Measurements from ENCODE around the gene TRHDE.

DNA sequence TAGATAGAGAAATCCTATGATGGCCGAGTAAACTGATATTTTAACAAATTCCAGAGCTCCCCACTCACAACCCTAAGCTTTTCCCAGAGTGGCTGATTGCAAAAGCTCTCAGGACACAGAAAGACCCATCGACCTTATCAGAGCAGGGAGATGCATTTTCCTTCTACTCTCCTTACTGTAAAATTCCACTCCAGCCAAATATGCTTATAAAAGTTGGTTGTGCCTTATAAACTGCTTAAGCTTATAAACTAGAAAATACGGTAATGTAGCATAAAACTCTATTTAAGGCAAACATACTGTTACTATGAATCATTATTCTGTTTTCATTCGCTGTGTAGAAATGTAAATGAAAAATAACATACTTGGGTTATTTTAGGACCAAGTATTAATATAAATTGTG, 41.6 kb upstream of the TRHDE start:
- no peak for TF ChIP-seq POLR2A (IDR thresholded peaks at IDR 0.05)
- TF ChIP-seq, protein P1, sequence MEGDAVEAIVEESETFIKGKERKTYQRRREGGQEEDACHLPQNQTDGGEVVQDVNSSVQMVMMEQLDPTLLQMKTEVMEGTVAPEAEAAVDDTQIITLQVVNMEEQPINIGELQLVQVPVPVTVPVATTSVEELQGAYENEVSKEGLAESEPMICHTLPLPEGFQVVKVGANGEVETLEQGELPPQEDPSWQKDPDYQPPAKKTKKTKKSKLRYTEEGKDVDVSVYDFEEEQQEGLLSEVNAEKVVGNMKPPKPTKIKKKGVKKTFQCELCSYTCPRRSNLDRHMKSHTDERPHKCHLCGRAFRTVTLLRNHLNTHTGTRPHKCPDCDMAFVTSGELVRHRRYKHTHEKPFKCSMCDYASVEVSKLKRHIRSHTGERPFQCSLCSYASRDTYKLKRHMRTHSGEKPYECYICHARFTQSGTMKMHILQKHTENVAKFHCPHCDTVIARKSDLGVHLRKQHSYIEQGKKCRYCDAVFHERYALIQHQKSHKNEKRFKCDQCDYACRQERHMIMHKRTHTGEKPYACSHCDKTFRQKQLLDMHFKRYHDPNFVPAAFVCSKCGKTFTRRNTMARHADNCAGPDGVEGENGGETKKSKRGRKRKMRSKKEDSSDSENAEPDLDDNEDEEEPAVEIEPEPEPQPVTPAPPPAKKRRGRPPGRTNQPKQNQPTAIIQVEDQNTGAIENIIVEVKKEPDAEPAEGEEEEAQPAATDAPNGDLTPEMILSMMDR (IDR thresholded peaks at IDR 0.05), result no peak
